Upper lobe of left lung (tissue), 6 donors: ENCODE results near the gene KCNT1. TPM values are rescaled to one million over a fixed set of nuclear protein-coding genes. Genes with fewer than 3 reads are reported as not detected.
A peak's percentile ranks its signal among the peaks of the same experiment; 100 is the strongest.

Experiments
- ATAC-seq, 2 donors: fragments of 200-7000 bp; cut with Tn5 transposase; one replicate each; pipeline ENCODE4 v1.9.1; 2022; ENCODE audit warnings: mild to moderate bottlenecking in 2 of 2, moderate library complexity in 2 of 2; ENCODE audit not compliant: low FRiP score in 2 of 2
- DNase-seq, 2 donors: peaks; one replicate each; pipeline ENCODE4 v3.0.0-alpha.2; 2019 to 2020
- H3K27ac ChIP-seq, 4 donors: fragments of 200-600 bp; sonication (generic); one replicate each; pipeline ENCODE4 v1.5.1; 2016 to 2019
- H3K27me3 ChIP-seq, 4 donors: fragments of 200-600 bp; sonication (generic); one replicate each; pipeline ENCODE4 v1.5.1; 2017 to 2019
- H3K36me3 ChIP-seq, 4 donors: fragments of 200-600 bp; sonication (generic); one replicate each; pipeline ENCODE4 v1.5.1; 2016 to 2019
- H3K4me1 ChIP-seq, 4 donors: fragments of 200-600 bp; sonication (generic); one replicate each; pipeline ENCODE4 v1.5.1; 2018 to 2019
- H3K4me3 ChIP-seq, 4 donors: fragments of 200-600 bp; sonication (generic); one replicate each; pipeline ENCODE4 v1.5.1; 2017 to 2019; ENCODE audit warnings: mild to moderate bottlenecking in 2 of 4, moderate library complexity in 1 of 4
- H3K9me3 ChIP-seq, 4 donors: fragments of 200-600 bp; sonication (generic); one replicate each; pipeline ENCODE4 v1.5.1; 2018 to 2019
- CTCF ChIP-seq, 6 experiments: fragments of 450-650 bp in 4 of 6; fragments of 200-600 bp in 2 of 6; sonication (generic) in 2 of 6; IDR thresholded peaks; one replicate each; pipeline ENCODE4 v1.5.1; 2016 to 2019; ENCODE audit warnings: antibody characterized with exemption in 6 of 6
- EP300 ChIP-seq, 4 donors: sonication (generic); formaldehyde crosslinking; IDR thresholded peaks; one replicate each; pipeline ENCODE4 v1.5.1; 2017; ENCODE audit warnings: antibody characterized with exemption in 4 of 4, control low read depth in 2 of 4
- POLR2A ChIP-seq, 4 donors: fragments of 450-650 bp; IDR thresholded peaks; one replicate each; pipeline ENCODE4 v1.5.1; 2016 to 2017; ENCODE audit warnings: antibody characterized with exemption in 4 of 4, mild to moderate bottlenecking in 2 of 4
- POLR2AphosphoS5 ChIP-seq, 2 donors: sonication (generic); formaldehyde crosslinking; IDR thresholded peaks; one replicate each; pipeline ENCODE4 v1.5.1; 2017; ENCODE audit warnings: antibody characterized with exemption in 2 of 2
- WGBS, 2 donors: methylation state at CpG; one replicate each; pipeline ENCODE4 v1.1.5; 2017 to 2018; 5-methylcytosine and 5-hydroxymethylcytosine counted together
- total RNA-seq, 6 donors: library from RNA; depleted of rRNA in 4 of 6; stranded (reverse); fragments of >200 nt in 4 of 6; gene quantifications; one replicate each; pipeline versions ENCODE4 v1.1.0 to v1.2.1, GENCODE V29; 2016 to 2021
- donor health status: DM: no; HTN: no; CAD: no; lungs with moderate emphysema.
- donor health status: DM: no; HTN: yes; CAD: no; lungs with severe emphysema.

Gene KCNT1
- total RNA-seq, 6 donors from 2014 or later = 0.11 to 1.0 (median 0.31) TPM; not detected in 2

GRCh38 chr9:135804581-135805421 is 102.8 kb downstream of the KCNT1 start:
- H3K27ac ChIP-seq = no peak overlapping the region
- no peaks in the 10 kb centered on the region for H3K9me3 ChIP-seq
- DNase-seq (peak in 1 of 2 donors; percentile 59), ATAC-seq (peak; percentile 27 to 50)
- TF ChIP-seq POLR2AphosphoS5 (IDR thresholded peaks at IDR 0.05) (no peak), POLR2A (IDR thresholded peaks at IDR 0.05) (no peak), CTCF (IDR thresholded peaks at IDR 0.05) (no peak), EP300 (IDR thresholded peaks at IDR 0.05) (no peak)
- WGBS, 2 donors = 78 to 85% methylated on average over 12 to 24 of the region's 24 CpGs
- no peaks in the 10 kb centered on the region for H3K27me3 ChIP-seq
- no peaks in the 10 kb centered on the region for H3K4me1 ChIP-seq
- no peak overlapping the region for H3K4me3 ChIP-seq
- peaks cover 0 to 11% (median 2%) of the 10 kb centered on the region in 4 donors for H3K36me3 ChIP-seq

DNA sequence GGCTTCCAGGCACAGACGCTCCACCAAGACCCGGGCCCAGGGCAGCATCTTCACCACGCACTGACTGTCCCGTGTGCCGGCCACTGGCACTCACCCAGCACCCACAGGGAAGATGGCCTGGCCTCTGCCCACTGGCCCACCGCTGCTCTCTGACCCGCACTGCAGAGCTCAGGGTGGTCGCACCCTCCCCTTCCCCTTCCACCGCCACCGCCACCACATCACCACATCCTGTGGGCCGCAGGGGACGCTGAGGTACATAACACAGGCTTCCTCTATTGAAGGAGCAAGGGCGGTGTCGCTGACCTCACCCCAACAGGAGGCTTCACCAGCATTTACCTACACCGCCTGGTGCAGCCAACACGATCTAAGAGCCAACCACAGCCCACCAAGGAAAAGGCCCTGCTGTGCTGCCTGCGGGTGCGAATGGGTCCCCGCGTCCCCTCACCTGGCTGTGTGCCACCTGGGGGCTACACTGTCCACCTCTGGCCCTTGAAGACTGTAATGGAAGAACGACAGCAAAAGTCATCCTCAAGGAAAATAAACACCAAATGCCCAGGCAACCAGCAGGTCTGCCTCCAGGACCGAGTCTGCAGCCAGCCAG is 103.5 kb downstream of the KCNT1 start:
- no peaks in the 10 kb centered on the region for H3K27me3 ChIP-seq
- no peaks in the 10 kb centered on the region for H3K4me1 ChIP-seq
- no peaks in the 10 kb centered on the region for H3K9me3 ChIP-seq
- DNase-seq (peak in 1 of 2 donors; percentile 51), ATAC-seq (peak in 1 of 2 donors; percentile 16)
- no peak overlapping the region for H3K4me3 ChIP-seq
- WGBS, 2 donors = 82 to 89% methylated on average over 5 to 22 of the region's 22 CpGs
- H3K36me3 ChIP-seq = peaks cover 0 to 19% (median 6%) of the 10 kb centered on the region in 4 donors
- H3K27ac ChIP-seq = no peak overlapping the region
- TF ChIP-seq CTCF (IDR thresholded peaks at IDR 0.05) = no peak
- TF ChIP-seq POLR2A (IDR thresholded peaks at IDR 0.05) = no peak
- no peak for TF ChIP-seq POLR2AphosphoS5 (IDR thresholded peaks at IDR 0.05)
- no peak for TF ChIP-seq EP300 (IDR thresholded peaks at IDR 0.05)

- Histone ChIP-seq H3K9me3 (no peaks in the 10 kb centered on the region), H3K27ac (no peak overlapping the region), H3K27me3 (no peaks in the 10 kb centered on the region), H3K36me3 (peaks cover 9 to 55% (median 32%) of the 10 kb centered on the region in 4 donors), H3K4me1 (no peaks in the 10 kb centered on the region), H3K4me3 (no peak overlapping the region)
- no peak for DNase-seq
- no peak for TF ChIP-seq POLR2A (IDR thresholded peaks at IDR 0.05)
- no peak for TF ChIP-seq EP300 (IDR thresholded peaks at IDR 0.05)
- no peak for TF ChIP-seq CTCF (IDR thresholded peaks at IDR 0.05)
- TF ChIP-seq POLR2AphosphoS5 (IDR thresholded peaks at IDR 0.05) = no peak
- WGBS, 2 donors = 87 to 96% methylated on average over 10 of the region's 10 CpGs
- no peak for ATAC-seq
Measured at GRCh38 chr9:135809166-135809565, 107.2 kb downstream of the KCNT1 start.

GRCh38 chr9:135810806-135811575 is 109.0 kb downstream of the KCNT1 start:
- DNase-seq = no peak
- no peak for TF ChIP-seq CTCF (IDR thresholded peaks at IDR 0.05)
- Histone ChIP-seq H3K36me3 (peaks cover 15 to 73% (median 49%) of the 10 kb centered on the region in 4 donors), H3K27ac (no peak overlapping the region), H3K9me3 (no peaks in the 10 kb centered on the region), H3K27me3 (no peaks in the 10 kb centered on the region), H3K4me3 (no peak overlapping the region), H3K4me1 (no peaks in the 10 kb centered on the region)
- ATAC-seq = no peak
- 94 to 96% methylated on average over 21 to 23 of the region's 23 CpGs for WGBS, 2 donors
